HG02938 (cell line): Measurements from ENCODE around the gene B3GAT3.
"Not testable (repeated sequence)": the region's sequence is repeated elsewhere in the genome, so short reads cannot be mapped to it uniquely, and the experiment has no call there.

Source experiments
- ATAC-seq: cut with Tn5 transposase; IDR thresholded peaks from one replicate; pipeline ENCODE4 v1.9.1; 2021; ENCODE audit warnings: mild to moderate bottlenecking, moderate library complexity; ENCODE audit not compliant: unreplicated experiment

B3GAT3 gene

DNA sequence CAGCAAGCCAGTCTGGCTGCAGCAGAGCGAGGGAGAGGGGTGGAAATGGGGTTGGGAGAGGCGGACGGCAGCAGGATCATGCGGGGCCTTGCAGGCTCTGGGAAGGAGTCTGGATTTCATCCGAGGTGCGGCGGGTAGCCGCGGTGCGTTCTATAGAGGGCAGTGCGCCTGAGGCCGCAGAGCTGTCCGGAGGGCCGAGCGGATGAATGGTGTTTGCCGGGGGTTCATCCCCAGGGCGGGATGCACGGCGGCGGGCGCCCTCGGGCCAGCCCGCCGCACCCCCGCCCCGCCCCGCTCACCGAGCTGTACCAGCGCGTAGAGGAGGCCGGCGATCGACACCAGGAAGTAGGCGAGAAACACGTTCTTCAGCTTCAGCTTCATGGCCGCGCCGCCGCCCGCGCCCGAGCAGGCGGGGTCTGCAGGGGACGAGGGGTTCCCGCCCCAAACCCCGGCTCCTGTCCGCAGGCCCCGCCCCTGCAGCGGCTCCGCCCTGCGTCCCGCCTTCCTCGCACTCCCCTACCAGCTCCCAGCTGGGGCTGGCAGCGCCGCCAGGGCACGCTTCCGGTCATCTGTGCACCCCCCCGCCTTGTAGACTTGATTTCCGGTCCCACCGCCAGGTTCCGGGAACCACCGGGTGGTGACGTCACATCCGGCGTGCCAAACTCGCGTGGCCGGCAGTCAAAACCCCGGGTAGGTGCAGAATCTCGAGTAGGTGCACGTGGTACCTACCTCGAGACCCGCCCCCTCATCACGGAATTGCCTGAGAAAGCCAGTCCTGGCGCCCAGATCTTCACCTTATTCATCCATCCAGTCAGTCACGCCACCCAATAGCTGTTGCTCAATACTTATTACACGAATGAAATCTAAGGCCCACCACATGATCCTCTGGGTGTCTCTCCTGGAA, at the start of gene B3GAT3:
Gene B3GAT3 (minus strand): TSS at position 420 of the 904 bp plus-strand sequence. CDS start 39 bp downstream, at position 381.
- peak; percentile 88 for ATAC-seq

DNA sequence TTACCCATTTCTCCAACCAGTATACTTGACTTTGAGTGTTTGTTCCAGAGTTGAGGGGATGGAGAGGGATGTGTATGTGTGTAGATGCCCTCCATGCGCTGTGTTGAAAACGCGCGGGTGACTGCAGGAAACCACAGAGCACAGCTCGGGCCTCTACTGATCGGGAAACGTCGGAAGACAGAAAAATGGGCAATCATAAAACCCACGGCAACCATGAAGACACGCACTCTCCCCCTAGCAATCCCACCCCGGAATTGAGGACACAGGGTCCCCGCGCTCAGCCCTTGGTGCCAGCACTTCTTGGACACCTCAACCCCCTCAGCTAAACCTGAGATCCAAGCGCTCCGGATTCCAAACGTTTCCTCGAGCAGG, 49.4 kb upstream of the B3GAT3 start:
- ATAC-seq: no peak

DNA sequence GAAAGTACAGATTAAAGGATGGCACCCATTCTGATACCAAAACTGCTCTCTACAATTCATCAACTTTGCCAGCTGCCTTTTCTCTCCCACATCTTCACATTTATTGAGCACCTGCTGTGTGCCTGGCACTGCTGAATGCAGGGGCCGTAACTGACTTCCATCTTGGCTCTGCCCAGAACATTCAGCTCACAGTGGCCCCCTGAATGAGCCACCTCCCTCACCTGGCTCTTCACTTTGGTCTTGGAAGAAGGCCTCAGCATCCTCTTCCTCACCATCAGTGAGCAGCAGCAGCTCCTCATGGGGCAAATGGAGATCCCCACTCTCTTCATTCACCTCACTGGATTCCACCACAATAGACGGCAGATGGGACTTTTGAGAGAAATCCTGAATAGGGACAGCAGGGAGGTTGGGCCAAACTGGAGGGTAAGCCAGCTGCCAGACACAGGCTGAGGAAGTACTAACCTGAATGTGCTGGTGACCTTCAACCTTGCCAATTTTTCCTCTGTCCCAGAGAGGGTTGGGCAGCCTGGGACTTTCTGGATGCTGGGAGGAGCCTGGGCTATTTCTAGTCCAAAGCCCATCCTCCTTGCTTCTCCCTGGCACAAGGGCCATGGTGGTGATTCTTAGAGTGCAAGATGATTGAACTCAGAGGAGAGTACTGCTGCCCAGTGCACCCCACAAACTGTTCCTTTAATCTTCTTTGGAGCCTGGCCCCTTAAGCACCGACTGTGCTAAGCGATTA, 47.8 kb upstream of the B3GAT3 start:
- ATAC-seq: no peak

DNA sequence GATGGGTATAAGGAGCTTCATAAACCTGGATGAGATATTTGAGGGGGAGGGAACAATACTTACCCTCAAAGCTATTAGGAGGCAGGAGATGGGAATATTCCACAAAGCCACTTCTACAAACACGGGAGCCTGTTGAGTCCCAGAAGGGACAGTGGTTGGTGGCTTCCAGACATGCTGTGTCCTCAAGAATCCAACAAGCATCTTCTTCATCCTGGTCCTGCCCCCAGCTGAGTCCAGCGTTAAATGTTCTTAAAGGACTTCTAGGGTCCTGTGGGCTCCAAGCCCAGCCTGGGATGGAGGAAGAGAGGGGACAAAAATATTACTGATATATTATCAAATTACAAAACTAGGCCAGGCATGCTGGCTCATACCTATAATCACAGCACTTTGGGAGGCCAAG, 45.7 kb upstream of the B3GAT3 start:
- no peak for ATAC-seq

DNA sequence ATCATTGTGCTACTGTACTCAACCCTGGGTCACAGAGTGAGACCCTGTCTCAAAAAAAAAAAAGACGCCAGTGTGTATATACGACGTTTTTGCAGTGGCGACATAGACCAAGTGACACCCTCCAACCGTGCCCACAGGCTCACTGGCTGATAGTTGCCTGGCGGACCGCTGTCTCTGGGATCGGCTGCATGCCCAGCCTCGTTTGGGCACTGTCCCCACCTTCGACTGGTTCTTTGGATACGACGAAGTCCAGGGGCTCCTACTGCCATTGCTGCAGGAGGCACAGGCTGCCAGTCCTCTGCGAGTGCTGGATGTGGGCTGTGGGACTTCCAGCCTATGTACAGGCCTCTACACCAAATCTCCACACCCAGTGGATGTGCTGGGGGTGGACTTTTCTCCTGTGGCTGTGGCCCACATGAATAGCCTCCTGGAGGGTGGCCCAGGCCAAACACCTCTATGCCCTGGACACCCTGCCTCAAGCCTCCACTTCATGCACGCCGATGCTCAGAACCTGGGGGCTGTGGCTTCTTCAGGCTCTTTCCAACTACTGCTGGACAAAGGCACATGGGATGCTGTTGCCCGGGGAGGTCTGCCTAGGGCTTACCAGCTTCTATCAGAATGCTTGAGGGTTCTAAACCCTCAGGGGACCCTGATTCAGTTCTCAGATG, 44.6 kb upstream of the B3GAT3 start:
- no peak for ATAC-seq

DNA sequence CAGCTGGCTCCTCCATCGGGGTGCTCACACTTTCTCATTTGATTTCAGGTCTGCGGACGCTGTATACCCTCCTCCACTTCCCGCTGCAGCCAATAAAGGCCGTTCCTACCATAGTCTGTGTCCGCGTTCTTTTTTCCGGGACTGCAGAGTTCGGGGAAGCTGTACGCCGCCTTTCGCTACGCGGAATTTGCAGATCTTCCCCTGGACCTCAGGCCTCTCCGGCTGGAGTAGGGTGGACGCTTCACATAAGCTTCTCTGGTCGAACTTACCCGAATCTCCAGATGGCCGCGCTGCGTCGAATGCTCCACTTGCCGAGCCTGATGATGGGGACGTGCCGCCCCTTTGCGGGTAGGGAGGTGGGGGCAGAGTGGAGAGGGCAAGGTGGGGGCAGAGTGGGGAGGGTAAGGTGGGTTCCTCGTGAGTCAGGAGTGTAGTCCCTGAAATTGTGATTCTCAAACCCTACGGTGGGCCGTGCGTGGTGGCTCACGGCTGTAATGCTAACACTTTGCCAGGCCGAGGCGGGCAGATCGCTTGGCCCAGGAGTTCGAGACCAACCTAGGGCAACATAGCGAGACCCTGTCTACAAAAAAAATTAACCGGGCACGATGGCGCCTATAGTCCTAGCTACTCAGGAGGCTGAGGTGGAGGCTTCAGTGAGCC, 43.9 kb upstream of the B3GAT3 start:
- peak; percentile 16 for ATAC-seq

DNA sequence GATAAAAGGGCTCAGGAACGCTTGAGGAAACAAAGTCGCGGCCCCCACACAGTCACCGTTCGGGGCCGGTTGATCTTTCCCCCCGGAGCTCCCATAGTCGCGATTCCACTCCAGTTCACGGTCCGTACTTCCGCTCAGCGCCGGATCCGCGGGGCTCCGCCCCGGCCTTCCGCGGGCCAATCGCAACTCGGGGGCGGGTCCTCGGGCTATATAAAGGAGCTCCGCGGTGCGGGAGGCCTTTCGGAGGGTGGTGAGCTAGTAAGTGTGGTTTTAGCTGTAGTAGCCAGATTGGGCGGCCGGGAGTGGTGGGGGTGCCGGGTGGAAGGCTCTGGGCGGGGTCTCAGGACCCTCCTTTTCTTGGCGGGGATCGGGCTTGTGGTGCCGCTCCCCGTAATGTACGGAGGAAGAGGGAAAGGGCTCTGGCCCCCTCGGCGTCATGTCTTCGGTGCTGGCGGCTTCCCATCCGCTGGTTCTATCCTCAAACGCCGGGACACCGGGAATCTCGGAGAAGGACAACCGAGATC, 43.4 kb upstream of the B3GAT3 start, which contains the start of the genes C11orf98 and CSKMT:
Gene C11orf98 (minus strand): TSS at position 136 of the 524 bp plus-strand sequence. CDS start 41 bp downstream, at position 95.
Gene CSKMT (plus strand): TSS at position 238 of the 524 bp plus-strand sequence. CDS start 568 bp downstream, outside the sequence.
- peak; percentile 74 for ATAC-seq

DNA sequence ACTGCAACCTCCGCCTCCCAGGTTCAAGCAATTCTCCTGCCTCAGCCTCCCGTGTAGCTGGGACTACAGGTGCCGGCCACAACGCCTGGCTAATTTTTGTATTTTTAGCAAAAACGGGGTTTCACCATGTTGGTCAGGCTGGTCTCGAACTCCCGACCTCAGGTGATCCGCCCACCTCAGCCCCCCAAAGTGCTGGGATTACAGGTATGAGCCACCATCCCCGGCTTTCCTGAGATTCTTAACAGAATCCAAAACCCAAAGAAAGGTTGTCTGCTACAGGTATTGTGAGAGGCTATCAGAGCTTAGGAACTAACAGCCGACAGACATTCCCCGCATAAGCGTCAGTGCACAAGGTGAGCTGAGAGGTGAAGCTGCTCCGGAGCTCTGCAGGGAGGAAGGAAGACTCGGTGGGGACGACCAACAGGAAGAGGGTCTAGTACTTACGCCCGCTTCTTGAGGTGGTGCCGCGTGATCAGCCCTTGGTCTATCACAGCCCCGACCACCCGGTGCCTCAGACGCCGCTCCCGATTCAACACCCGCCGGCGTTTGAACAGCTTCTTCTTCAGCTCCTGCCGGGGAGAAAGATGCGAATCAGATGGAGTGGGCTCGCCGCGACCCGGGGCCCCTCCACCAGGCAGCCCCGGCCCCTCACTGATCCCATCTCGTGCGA, 42.8 kb upstream of the B3GAT3 start:
- peak; percentile 33 for ATAC-seq

DNA sequence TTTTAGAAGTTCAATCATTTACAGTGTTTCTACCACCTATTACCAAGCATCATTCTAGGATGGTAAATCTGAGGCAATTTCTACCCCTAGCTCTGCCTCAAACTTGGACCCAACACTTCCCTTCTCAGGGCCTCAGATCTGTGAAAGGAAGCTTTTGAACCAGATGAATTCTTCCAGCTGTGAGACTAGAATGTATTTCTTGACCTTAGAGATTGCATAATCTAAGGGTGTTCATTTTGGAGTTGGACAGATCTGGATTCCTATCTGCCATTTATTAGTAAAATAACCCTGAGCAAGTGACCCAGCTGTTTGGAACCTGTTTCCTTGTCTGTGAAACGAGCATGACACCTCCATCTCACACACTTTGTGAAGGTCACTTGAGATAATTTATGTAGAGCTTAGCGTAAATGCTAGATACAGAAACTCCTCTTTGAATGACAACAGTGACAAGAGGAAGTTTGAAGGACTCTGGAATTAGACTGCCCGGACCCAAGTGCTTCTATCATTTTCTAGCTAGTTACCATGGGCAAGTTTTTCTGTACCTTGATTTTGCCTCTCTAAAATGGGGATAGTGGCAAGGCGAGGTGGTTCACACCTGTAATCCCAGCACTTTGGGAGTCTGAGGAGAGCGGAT, 35.1 kb upstream of the B3GAT3 start:
- ATAC-seq: no peak

DNA sequence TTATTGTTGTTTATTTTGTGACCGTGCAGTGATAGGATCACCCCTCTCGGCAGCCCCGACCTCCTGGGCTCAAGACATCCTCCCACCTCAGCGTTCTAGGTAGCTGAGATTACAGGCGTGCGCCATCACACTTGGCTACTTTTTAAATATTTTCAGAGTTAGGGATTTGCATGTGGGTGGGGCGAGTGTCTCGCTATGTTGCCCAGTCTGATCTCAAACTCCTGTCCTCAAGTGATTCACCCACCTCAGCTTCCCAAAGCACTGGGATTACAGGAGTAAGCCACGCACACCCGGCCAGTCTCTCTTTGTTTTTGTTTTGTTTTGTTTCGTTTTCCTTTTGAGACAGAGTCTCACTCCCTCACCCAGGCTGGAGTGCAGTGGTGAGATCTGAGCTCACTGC, 32.5 kb upstream of the B3GAT3 start:
- ATAC-seq: no peak

DNA sequence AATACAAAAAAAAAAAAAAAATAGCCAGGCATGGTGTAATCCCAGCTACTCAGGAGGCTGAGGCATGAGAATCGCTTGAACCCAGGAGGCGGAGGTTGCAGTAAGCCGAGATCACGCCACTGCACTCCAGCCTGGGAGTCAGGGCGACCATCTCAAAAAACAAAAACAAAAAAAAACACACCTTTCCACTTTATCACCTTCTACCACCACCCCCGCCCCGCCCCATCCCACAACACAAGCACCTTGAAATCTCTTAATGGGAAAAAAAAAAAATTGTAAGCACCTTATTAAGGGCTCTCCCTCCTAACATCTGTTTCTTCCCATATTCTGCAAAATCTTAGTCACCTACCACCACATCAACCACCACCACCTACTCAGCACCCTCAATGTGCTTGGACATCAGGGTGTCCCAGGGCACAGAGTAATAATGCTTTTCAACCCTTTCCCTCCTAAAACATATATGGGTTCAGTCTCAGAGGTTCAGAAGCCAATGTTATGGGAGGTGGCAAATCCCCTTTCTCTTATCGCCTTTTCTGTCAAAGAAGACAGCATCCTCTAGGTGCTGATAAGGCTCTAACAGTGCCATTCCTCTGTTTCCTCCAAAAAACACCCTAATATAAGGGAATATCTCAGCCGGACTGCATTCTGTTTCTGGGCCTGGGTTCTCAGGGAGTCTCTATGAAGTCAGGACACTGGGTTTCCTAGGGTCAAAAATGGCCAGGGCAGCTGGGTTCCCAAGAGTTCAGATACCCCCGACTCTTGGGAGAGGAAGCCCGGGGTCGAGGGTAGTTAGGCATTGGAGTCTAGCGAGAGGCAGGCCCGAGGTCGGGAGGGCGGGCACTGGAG, 30.6 kb upstream of the B3GAT3 start:
- no peak for ATAC-seq

DNA sequence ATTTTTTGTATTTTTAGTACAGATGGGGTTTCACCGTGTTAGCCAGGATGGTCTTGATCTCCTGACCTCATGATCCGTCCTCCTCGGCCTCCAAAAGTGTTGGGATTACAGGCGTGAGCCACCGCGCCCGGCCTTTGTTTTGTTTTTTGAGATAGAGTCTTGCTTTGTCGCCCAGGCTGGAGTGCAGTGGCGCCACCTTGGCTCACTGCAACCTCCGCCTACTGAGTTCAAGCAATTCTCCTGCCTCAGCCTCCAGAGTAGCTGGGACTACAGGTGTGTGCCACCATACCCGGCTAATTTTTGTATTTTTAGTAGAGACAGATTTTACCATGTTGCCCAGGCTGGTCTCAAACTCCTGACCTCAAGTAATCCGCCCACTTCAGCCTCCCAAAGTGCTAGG, 28.5 kb upstream of the B3GAT3 start:
- ATAC-seq: not testable (repeated sequence)

DNA sequence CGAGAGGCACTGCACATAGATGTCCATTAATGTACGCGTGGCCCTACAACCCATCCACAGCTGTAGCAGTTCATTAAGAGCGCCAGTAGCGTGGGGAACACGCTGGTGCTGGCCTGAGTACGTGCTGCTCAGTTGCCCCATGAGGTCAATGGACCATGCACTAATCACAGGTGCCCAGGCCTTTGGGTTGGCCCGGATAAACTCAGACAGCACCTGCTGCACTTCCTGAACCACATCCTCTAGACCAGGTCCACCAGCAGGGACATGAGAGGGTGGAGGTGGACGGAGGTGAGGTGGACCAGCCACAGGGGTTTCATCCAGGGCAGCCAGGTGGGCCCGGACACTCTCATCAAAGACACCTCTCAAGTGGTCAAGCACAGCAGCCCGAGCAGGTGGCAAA, 27.7 kb upstream of the B3GAT3 start:
- no peak for ATAC-seq

DNA sequence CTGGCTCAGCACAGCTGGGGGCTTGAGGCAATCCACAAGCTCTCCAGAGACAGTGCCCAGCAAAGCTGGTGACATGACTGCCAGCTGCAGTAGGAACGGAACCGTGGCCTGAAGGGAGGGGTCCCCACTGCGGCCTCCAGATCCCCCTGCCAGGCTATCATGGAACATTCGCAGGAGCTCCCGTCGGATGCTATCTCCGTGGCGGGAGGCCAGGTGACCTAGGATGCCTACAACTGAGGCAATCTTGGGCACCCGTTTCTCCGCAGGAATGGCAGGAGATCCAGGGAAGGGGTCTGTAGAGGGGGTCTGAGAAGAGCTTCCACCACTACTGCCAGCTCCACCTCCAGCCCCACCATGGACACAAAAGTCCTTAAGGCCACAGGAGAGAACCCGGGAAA, 27.2 kb upstream of the B3GAT3 start:
- no peak for ATAC-seq

DNA sequence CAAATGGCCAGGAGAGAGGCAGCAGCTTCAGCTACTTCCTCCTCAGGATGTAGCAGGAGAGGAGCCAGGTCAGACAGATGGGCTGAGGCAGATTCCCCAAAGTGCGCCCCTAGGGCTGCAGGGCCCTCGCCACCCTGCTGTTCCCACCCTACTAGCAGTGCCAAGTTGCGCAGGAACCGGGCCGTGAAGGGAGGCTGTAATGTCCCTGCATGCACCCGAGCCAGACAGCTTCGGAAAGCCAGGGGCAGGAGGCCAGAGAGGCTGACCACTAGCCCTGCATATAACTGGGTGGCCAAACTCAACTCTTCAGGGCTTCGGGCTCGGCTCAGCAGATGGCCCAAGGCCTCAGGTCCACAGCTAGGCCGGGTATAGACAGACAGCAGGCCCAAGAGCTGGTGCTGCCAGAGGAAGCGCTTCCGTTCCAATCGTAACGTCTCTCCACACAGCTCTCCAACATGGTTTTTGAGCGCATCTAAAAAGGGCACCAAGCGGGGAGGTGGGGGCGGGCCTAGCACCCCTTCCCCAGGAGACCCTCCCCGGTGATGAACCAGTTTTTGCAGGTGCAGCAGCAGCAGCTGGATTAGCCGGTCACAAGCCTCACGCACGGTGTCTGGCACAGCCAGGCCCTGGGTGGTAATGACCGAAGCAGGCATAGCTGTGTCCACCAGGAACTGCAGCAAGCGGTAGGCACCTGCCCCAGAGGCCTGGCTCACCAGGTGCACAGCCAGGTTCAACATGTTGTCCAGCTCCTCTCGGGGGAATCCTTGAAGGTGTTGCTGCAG, 26.6 kb upstream of the B3GAT3 start:
- no peak for ATAC-seq

DNA sequence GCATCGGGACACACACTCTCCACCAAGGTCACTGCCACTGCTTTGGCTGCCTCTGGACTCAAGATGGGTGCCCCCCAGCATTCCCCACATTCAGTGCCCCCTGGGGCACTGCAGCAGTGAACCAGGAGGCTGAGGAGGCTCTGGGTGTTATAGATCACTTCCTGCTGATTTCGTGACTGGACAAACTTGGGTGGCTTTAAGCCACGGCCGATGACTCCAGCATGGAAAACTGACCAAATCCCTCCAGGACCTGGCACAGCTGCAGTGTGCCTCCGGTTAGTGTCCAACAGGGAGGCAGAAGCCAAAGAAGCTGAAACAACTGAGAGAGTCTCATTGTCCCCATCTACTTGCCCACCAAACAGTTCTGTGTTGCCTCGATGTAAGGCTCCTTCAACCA, 25.8 kb upstream of the B3GAT3 start:
- no peak for ATAC-seq

DNA sequence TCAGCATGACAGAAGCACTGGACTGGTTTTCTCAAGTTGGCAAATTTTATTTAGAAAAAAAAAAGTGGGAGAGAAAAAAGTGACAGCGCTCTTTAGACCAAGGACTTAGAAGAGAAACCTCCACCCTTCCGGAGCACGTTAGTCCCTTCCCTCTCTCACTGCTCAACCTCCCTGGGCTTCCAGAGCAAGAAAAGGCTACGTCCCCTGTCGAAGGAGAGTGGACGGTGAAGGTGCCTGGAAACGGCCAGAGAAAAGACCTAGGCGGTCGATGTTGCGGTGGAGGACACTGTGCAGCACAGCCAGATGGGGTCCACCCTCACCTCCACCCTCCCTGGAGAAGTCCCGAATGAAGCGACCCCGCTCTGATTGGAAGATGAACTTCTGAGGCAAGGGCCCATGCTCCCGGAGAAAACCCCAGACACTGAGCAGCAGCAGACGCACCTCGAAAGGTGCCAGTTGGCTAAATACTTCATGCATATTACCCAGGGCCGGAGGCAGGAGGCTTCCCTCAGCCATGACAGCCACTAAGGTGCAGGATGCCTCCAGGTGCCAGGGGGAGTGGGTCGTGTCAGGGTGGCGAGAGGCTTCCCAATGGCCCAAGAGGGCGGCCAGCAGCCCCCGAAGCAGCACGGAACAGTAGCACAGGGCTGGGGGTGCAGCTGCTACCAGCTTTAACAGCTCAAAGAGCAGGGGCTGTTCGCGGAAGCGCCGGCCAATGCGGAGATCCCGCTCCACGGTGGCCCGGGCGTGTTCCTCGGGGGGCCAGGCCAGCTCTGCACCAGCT, 25.2 kb upstream of the B3GAT3 start:
- no peak for ATAC-seq
